ENCODE results near the gene TMBIM4. TPM values are rescaled to one million over a fixed set of nuclear protein-coding genes. Genes with fewer than 3 reads are reported as not detected.

Gene TMBIM4
- total RNA-seq, 1 experiment from 2014 or later: 36.3 TPM

GRCh38 chr12:66165141-66165540 lies 4.7 kb downstream of the TMBIM4 start:
- DNase-seq: no peak
- no peaks in the 10 kb centered on the region for H3K9me2 ChIP-seq (replicated peaks; ENCODE audit: low read length)
- no peaks in the 10 kb centered on the region for H3K9me3 ChIP-seq (ENCODE audit: low read length)
- BruUV-seq (replicated peaks): no TSS peak
- H3F3A ChIP-seq (ENCODE audit: low read length, unreplicated experiment): no peaks in the 10 kb centered on the region
- CTCF ChIA-PET: no interaction called here
- POLR2A ChIA-PET (ENCODE audit: unreplicated experiment): no interaction called here
- no peak overlapping the region for H3K27ac ChIP-seq (ENCODE audit: low read length)
- no peak overlapping the region for H3K4me2 ChIP-seq (ENCODE audit: low read length)
- intact Hi-C loops (cut with micrococcal nuclease): no loop called here
- peaks cover 9% of the 10 kb centered on the region for H3K36me3 ChIP-seq (ENCODE audit: low read depth, low read length)
- ATAC-seq: no peak
- H3K27me3 ChIP-seq (ENCODE audit: low read length): no peaks in the 10 kb centered on the region
- H3K79me2 ChIP-seq (ENCODE audit: low read length): peaks cover 85% of the 10 kb centered on the region
- peaks cover 9% of the 10 kb centered on the region for H3K4me1 ChIP-seq (ENCODE audit: insufficient read depth, low read length)
- no peak for TF ChIP-seq CTCF (conservative IDR thresholded peaks at IDR 0.05; ENCODE audit: low read depth, low read length)
- no peak for TF ChIP-seq EZH2 (IDR thresholded peaks at IDR 0.05; ENCODE audit: low read length, unreplicated experiment)
- TF ChIP-seq EZH2phosphoT487 (IDR thresholded peaks at IDR 0.05; ENCODE audit: borderline replicate concordance, low read length): no peak
- no peak overlapping the region for H3K4me3 ChIP-seq (ENCODE audit: low read length)
- no peak overlapping the region for H2AFZ ChIP-seq (ENCODE audit: low read length)
- H3K9ac ChIP-seq (ENCODE audit: low read length): no peak overlapping the region
- no peaks in the 10 kb centered on the region for H4K20me1 ChIP-seq (ENCODE audit: low read length)

- no peak overlapping the region for H3K27ac ChIP-seq (ENCODE audit: low read length)
- ChIA-PET CTCF (no interaction called here), POLR2A (ENCODE audit: unreplicated experiment) (no interaction called here)
- H3K36me3 ChIP-seq (ENCODE audit: low read depth, low read length): peaks cover 15% of the 10 kb centered on the region
- no peaks in the 10 kb centered on the region for H3K9me2 ChIP-seq (replicated peaks; ENCODE audit: low read length)
- H4K20me1 ChIP-seq (ENCODE audit: low read length): no peaks in the 10 kb centered on the region
- no peak overlapping the region for H3K4me3 ChIP-seq (ENCODE audit: low read length)
- H3K4me1 ChIP-seq (ENCODE audit: insufficient read depth, low read length): peaks cover 9% of the 10 kb centered on the region
- no peak for ATAC-seq
- no peak overlapping the region for H2AFZ ChIP-seq (ENCODE audit: low read length)
- BruUV-seq (replicated peaks): no TSS peak
- peaks cover 91% of the 10 kb centered on the region for H3K79me2 ChIP-seq (ENCODE audit: low read length)
- no peaks in the 10 kb centered on the region for H3F3A ChIP-seq (ENCODE audit: low read length, unreplicated experiment)
- H3K4me2 ChIP-seq (ENCODE audit: low read length): no peak overlapping the region
- no peak for DNase-seq
- no peaks in the 10 kb centered on the region for H3K27me3 ChIP-seq (ENCODE audit: low read length)
- H3K9ac ChIP-seq (ENCODE audit: low read length): no peak overlapping the region
- H3K9me3 ChIP-seq (ENCODE audit: low read length): no peaks in the 10 kb centered on the region
- intact Hi-C loops (cut with micrococcal nuclease): no loop called here
- TF ChIP-seq CTCF (conservative IDR thresholded peaks at IDR 0.05; ENCODE audit: low read depth, low read length): no peak
- no peak for TF ChIP-seq EZH2phosphoT487 (IDR thresholded peaks at IDR 0.05; ENCODE audit: borderline replicate concordance, low read length)
- no peak for TF ChIP-seq EZH2 (IDR thresholded peaks at IDR 0.05; ENCODE audit: low read length, unreplicated experiment)
These were observed 5.4 kb downstream of the TMBIM4 start for GRCh38 chr12:66164349-66164821.

- Histone ChIP-seq H3K27me3 (ENCODE audit: low read length) (no peaks in the 10 kb centered on the region), H3K36me3 (ENCODE audit: low read depth, low read length) (peaks cover 18% of the 10 kb centered on the region), H2AFZ (ENCODE audit: low read length) (no peak overlapping the region), H3K27ac (ENCODE audit: low read length) (no peak overlapping the region), H3K4me3 (ENCODE audit: low read length) (no peak overlapping the region), H4K20me1 (ENCODE audit: low read length) (no peaks in the 10 kb centered on the region), H3K4me2 (ENCODE audit: low read length) (no peak overlapping the region), H3K9me2 (replicated peaks; ENCODE audit: low read length) (no peaks in the 10 kb centered on the region), H3K4me1 (ENCODE audit: insufficient read depth, low read length) (peaks cover 8% of the 10 kb centered on the region), H3K9me3 (ENCODE audit: low read length) (no peaks in the 10 kb centered on the region), H3K79me2 (ENCODE audit: low read length) (peaks cover 83% of the 10 kb centered on the region), H3K9ac (ENCODE audit: low read length) (no peak overlapping the region), H3F3A (ENCODE audit: low read length, unreplicated experiment) (no peaks in the 10 kb centered on the region)
- no peak for DNase-seq
- no TSS peak for BruUV-seq (replicated peaks)
- CTCF ChIA-PET: no interaction called here
- intact Hi-C loops (cut with micrococcal nuclease): no loop called here
- TF ChIP-seq CTCF (conservative IDR thresholded peaks at IDR 0.05; ENCODE audit: low read depth, low read length) (no peak), EZH2 (IDR thresholded peaks at IDR 0.05; ENCODE audit: low read length, unreplicated experiment) (no peak), EZH2phosphoT487 (IDR thresholded peaks at IDR 0.05; ENCODE audit: borderline replicate concordance, low read length) (no peak)
- POLR2A ChIA-PET (ENCODE audit: unreplicated experiment): no interaction called here
- no peak for ATAC-seq
These were observed 6.5 kb downstream of the TMBIM4 start for GRCh38 chr12:66163289-66163688.

Data from PC-3 (cell line).